GM13977 (cell line): ENCODE data around the gene CEBPG.
A peak's percentile ranks its signal among the peaks of the same experiment; 100 is the strongest.

ENCODE experiments used
- DNase-seq: peaks from one replicate; pipeline ENCODE4 v3.0.0; 2012; ENCODE audit warnings: low spot score
- CTCF ChIP-seq: IDR thresholded peaks from 2 replicates; pipeline ENCODE4 v1.5.1; 2012; ENCODE audit warnings: mild to moderate bottlenecking, control low read depth; ENCODE audit not compliant: insufficient read depth; ENCODE audit errors: extremely low read depth, missing control alignments
- in situ Hi-C: fragments of 300-500 bp; cut with MboI; formaldehyde crosslinking; loops from one replicate; pipeline ENCODE4 v1.12.0; 2022; ENCODE audit warnings: low sequenced_read_pairs, low pct_unique_long_range_greater_than_20kb, mixed read lengths, inconsistent platforms; ENCODE audit not compliant: unreplicated experiment

The CEBPG gene

GRCh38 chr19:33412601-33413425 is 39.3 kb downstream of the CEBPG start:
- no peak for TF ChIP-seq CTCF
- in situ Hi-C loops: no loop called here
- no peak for DNase-seq

GRCh38 chr19:33413426-33413725 is 39.9 kb downstream of the CEBPG start:
- no peak for TF ChIP-seq CTCF
- in situ Hi-C loops: no loop called here
- DNase-seq: no peak

GRCh38 chr19:33413868-33414666 is 40.6 kb downstream of the CEBPG start:
- DNase-seq: no peak
- TF ChIP-seq CTCF: no peak
- in situ Hi-C loops: no loop called here

GRCh38 chr19:33414667-33415605 is 41.4 kb downstream of the CEBPG start:
- no peak for DNase-seq
- in situ Hi-C loops: no loop called here
- TF ChIP-seq CTCF: no peak

GRCh38 chr19:33416307-33417215 is 43.1 kb downstream of the CEBPG start:
- in situ Hi-C loops: no loop called here
- DNase-seq: peak; percentile 91
- peak; percentile 76 for TF ChIP-seq CTCF
